GM18870 (cell line): ENCODE results near the gene MSANTD4.
"Not testable (repeated sequence)": the region's sequence is repeated elsewhere in the genome, so short reads cannot be mapped to it uniquely, and the experiment has no call there.

Source experiments
- ATAC-seq: cut with Tn5 transposase; IDR thresholded peaks from one replicate; pipeline ENCODE4 v1.9.1; 2021; ENCODE audit warnings: moderate library complexity; ENCODE audit not compliant: unreplicated experiment

The MSANTD4 gene

DNA sequence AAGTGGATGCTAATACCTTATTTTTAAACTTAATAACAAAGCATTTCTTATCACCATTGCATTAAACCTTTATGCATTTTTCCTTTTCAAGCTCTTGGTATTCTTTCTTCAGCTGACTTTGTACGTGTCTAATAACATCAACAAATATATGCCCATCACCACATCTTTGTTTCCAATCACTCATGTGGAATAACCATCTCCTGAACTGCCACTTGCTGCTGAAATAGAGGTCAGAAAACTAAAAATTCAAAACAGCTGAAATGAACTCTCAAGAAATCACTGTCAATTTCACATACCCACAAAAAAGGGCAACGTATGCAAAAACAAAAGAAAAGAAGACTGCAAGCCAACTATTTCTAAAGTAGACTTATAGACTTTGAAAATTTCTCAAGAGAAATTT lies 7.4 kb downstream of the MSANTD4 start:
- ATAC-seq: no peak

DNA sequence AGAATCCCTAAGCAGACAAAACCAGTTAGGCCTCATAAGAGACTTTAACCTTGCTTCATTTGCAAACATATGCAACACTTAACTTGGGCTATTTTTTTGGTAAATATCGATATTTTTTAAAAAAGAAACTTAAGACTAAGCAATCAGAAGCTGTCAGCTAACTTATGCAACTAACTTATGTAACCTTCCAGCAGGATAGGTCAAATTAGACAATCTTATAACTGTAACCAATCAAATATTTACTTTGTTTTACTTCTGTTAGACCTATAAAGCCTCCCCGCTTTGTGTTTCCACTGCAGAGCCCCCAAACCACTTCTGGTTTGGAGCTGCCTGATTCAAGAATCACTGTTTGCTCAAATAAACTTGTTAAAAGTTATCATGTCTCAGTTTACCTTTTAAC lies 8.0 kb downstream of the MSANTD4 start:
- ATAC-seq: no peak

DNA sequence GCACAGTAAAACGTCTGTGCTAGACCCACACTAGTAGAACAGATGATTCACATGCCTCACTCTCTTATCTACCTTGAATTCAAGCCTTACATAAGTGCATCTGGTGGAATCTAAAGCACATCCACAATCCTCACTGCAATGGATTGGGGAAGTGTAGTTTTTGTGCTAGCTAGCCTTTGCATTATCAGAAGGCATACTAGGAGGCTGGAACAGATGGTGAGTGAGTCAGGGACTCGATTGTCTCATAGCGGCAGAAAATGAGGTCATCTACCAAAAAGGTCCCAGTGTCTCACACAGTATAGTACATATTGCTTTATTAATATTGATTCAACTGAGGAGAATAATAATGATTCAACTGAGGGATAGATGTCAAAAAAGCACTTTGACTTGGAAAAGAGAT lies 9.3 kb downstream of the MSANTD4 start:
- ATAC-seq: no peak

DNA sequence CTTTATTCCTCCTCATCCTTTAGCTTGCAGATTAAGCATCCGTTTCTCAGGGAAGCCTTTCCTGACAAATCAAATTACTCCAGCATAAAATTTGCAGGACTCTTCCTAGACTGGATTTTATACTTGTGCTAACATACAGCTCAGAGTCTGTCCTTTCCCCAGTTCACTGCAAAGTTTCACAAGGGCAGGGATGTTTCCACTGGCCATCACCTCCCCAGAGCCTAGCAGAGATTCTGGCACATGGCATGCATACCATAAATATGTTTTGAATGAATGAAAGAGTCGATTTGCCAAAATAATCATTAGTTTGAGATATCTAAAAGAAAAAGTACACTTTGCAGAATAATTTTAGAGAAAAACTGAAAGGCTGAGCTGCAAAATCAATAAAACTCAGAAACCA lies 10.6 kb downstream of the MSANTD4 start:
- no peak for ATAC-seq

DNA sequence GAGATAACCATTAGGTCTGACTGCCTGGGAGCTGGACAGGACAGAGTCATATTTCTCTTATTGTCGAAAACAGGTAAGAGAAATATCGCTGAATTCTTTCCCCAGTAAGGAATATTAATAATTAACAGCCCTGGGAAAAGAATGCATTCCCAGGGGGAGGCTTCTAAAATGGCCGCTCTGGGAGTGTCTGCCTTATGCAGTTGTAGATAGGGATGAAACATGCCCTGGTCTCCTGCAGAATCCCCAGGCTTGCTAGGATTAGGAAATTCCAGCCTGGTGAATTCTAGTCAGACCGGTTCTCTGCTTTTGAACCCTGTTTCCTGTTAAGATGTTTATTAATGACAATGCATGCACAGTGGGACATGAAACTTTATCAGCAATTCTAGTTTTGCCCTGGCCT lies 18.9 kb downstream of the MSANTD4 start:
- not testable (repeated sequence) for ATAC-seq

DNA sequence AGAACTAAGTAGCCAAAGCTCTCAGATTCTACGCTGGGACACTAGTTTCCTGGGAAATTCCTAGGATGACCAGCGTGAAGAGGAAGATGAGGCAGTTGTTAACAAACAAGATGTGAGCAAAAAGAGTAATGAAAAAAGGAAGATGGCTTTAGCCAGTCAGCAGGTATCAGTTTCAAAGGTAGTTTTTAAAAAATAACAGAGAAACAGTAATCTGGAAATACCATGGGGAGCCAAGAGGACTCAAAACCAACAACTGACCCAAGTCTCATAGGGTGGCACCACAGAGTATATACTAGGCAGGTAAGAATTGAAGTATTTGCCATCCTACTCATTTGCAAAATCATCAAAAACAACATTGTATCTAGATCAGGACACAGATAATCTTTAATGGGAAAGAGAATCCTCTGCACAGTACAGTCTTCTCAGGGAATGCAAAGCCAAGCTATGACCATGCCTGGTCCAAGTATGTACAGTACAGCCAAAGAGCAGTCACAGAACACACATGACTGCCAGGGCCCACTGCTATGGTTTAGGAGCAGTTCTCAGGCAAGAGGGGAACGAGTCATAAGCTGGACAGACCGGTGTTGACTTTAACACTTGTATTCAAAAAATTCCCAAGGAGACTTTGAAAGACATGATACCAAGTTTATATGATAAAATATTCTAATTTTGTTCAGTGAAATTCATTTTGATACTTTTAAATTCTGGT lies 20.6 kb downstream of the MSANTD4 start:
- ATAC-seq: peak; percentile 58

DNA sequence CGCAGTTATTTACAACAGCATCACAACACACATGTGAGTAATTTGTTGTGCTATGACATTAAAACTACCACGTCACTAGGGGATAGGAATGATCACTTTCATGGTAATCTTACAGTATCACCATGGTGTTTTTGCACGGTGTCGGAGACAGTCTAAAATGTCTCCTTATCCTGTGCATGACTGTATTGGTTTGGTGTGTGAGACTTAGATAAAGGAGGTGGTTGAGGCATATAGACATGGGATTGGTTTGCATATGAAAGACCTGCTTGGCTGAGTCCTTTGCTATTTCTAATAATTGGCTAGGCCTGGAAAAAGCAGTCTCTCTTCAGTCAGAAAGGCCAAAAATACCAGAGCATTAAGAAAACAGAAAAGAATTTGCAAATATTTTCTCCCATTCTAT lies 30.2 kb downstream of the MSANTD4 start:
- no peak for ATAC-seq

DNA sequence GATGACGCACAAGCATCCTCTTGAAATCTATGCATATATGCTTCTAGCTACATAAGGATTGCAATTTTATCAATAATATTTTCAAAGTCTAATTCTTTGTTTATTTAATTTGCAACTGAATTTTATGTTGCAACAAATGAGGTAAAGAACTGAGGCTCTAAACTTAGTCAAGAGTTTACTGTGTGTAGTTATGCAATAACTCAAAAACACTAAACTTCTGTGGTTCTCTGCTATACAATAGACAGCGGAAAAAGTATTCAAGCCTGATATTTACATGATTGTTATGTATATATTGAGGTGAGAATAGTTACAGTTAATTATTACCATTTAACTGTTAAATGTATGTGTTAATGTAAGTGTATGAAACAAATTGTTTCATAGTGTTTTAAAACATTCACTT lies 32.9 kb downstream of the MSANTD4 start:
- no peak for ATAC-seq

DNA sequence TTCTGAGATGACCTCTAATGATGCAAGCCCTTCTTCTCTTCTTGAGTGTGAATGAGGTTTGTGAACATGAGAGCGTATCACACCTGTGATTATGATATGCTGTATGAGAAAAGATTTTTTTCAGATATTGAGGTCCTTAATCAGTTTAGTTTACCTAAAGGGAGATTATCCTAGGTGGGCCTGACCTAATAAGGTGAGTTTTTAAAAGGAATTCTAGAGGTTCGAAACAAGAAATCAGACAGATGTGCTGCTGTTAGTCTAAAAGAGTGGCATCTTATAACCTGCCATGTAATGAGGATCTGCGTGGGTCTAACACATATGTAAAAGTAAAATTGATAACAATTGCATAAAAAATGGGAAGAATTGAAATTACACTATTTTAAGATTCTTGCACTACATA lies 33.8 kb downstream of the MSANTD4 start:
- ATAC-seq: no peak

DNA sequence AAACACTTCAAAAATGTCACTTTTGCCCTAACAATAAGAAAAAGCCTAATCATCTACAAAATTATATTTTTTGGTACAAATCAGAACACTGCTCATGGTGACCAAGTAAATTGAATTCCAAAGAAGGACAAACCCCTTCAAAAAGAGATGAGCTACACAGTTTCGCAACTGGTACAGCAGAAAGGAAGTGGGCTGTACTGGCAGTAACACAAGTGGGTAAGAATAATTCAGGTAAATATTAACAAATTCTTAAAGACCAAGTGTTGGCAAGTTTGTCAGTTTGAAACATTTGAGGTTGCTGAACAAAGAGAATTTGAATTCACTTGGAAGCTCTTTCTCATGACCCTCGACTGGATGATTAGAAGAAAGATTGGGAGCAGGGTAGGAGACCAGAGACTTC lies 35.5 kb downstream of the MSANTD4 start:
- no peak for ATAC-seq

DNA sequence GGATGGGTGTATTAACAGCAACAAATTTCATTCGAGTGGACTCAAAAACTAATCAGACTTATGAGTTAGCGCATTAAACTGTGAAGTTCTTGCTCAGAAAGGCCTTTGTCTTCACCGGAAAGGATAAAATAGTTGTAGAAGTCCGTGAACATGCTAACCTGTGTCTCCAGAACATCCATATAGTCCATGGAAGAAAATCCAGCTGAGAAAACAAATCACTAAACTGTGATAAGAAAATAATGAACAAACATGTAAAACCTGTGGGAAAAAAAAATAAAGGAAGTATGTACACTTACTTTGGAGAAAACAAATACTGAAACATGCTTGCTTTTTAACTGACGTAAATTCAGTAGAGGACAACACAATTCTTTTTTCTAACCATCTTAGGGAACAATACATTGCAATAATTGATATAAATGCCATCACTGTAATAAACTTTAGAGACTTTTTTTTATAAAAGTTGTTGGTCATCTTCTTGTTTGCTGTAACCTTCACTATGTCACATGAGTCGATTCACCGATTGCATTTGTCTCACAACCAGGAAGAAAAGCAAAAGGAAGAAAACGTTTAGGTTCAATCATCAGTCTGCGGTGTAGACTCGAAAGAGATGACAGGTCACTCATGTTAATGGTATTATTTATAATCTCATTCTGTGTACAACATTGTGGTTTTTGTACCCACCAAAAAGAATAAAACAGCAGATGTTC lies 41.9 kb downstream of the MSANTD4 start:
- ATAC-seq: no peak

DNA sequence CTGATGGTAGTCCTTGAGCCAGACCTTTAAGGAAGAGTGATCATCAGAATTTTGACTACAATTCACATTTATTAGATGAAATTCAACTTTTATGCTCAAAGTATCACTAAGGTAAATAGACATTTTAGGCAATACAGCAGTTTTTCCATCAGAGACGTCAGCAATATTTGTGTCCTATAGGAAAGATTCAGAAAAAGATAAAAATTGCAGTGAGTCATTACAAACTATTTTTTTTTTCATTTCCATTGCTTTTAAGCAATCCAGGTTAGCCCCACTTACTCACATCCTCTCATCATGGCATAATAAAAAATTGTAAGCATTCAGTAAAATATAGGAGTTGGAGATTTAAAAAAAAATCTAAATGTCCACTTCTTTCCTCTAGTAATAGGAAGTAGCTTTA lies 46.9 kb downstream of the MSANTD4 start:
- no peak for ATAC-seq

DNA sequence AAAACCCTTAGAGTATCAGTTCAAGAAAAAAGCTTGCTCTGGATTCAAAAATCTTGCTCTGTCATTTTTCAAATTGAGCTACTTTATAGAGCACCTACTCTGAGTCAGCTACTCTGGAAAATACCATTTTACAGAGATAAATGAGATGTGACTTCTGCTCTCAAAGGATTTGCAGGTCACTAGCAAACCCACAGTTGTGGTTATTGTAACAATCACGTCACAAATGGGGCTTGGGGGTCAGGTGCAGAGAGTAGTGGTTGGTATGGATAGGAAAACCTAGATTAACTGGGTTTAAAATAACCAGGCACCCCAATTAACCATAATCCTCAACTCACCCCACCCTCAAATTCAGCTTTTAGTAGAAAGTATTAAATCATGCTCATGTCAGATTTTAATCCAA lies 52.3 kb downstream of the MSANTD4 start:
- no peak for ATAC-seq

DNA sequence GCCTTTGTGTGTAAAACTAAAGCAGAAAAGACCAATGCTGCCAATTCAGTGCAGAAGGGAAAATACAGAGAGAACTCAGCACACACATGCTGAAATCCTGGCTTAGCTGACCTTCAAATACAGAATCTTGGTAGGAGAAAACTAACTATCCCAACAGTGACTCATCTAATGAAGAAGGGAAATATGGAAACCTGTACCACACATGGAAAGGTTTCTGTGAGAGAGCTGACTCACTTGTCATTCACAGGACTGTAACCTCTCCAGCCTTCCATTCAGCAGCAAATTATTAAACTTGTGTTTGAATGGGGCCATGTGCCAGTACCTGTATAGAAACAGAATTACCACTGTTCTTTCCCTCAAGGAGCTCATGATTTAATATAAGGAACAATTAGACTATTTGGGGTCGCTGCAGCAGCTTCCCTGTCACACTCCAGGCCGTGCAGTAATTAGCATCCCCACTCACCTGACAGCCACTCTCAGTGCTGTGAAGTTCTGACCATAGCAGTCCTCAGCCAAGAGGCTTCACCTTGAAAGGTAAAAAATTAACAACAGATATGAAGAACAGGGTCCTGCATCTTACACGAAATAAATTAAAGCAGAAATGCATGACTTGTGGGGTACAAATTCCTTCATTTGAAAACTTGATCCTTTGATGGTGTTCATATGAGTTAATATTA lies 53.9 kb downstream of the MSANTD4 start:
- ATAC-seq: no peak

DNA sequence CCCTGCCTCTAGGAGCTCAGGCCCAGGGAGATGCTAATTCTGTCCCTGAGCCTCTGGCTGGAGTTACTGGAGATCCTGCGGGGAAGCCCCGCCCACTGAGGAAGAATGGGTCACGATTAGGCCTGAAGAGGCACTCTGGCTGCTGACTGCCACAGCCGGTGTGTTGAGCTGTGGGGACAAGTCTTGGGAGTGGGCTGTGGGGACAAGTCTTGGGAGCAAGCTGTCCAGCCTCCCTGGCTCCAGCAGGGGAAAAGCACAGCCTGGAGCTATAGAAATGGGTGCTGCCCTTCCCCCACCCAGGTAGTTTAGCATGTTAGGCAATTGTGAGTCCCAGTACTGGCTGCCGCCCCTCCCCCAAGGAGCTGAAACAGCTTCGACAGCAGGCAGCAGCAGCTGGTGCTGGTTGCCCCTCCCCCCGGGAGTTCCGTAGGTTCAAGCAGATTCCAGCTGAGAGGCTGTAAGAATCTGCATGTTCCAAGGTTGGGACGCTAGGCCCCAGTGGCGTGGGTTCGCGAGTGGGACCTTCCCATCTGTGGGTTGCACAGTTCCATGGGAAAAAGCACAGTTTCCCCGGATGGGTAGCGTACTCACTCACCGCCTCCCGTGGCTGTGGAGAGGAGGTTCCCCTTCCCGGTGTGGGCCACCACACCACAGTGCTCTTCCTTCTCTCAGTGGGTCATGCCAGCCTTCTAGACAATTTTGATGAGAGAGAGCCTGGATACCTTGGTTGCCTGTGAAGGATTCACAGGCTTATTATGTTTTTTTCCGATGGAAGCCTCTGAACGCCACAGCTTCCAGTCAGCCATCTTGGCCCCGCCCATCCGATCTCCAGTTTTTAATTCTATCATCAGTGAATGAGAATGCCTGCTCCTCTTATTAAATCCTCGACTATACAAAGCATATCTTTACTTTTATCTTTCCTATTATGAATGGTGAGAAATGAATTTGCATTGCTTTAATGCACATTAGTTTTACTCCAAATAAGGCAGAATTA lies 61.5 kb downstream of the MSANTD4 start:
- ATAC-seq: no peak
